HG02763 (cell line): Measurements from ENCODE around the gene PLD5.

Experiments used
- ATAC-seq: cut with Tn5 transposase; IDR thresholded peaks from one replicate; pipeline ENCODE4 v1.9.1; 2021; ENCODE audit warnings: mild to moderate bottlenecking, moderate library complexity; ENCODE audit not compliant: unreplicated experiment

PLD5 gene

GRCh38 chr1:242524571-242525359 lies at the start of gene PLD5:
TSS of gene PLD5 (minus strand) at chr1:242524697.
- no peak for ATAC-seq

GRCh38 chr1:242569867-242570266 lies 45.4 kb upstream of the PLD5 start:
- no peak for ATAC-seq

GRCh38 chr1:242568666-242569065 lies 44.2 kb upstream of the PLD5 start:
- ATAC-seq = no peak

- ATAC-seq = no peak
These were observed 43.1 kb upstream of the PLD5 start for GRCh38 chr1:242567596-242567995.

GRCh38 chr1:242556759-242557158 lies 32.3 kb upstream of the PLD5 start:
- no peak for ATAC-seq

GRCh38 chr1:242556276-242556675 lies 31.8 kb upstream of the PLD5 start:
- no peak for ATAC-seq

GRCh38 chr1:242554577-242554976 lies 30.1 kb upstream of the PLD5 start:
- ATAC-seq = no peak

GRCh38 chr1:242546849-242547729 lies 22.6 kb upstream of the PLD5 start:
- ATAC-seq = no peak

GRCh38 chr1:242546441-242546840 lies 21.9 kb upstream of the PLD5 start:
- no peak for ATAC-seq

GRCh38 chr1:242544071-242544470 lies 19.6 kb upstream of the PLD5 start:
- ATAC-seq = no peak

GRCh38 chr1:242542271-242542670 lies 17.8 kb upstream of the PLD5 start:
- no peak for ATAC-seq

GRCh38 chr1:242535986-242536385 lies 11.5 kb upstream of the PLD5 start:
- no peak for ATAC-seq

- ATAC-seq = no peak
These were observed 10.3 kb upstream of the PLD5 start for GRCh38 chr1:242534753-242535152.

GRCh38 chr1:242530761-242531160 lies 6.3 kb upstream of the PLD5 start:
- no peak for ATAC-seq

GRCh38 chr1:242525769-242526168 lies 1.3 kb upstream of the PLD5 start:
- no peak for ATAC-seq

- ATAC-seq = no peak
These were observed 844 bp upstream of the PLD5 start for GRCh38 chr1:242525360-242525722.

- no peak for ATAC-seq
These were observed 552 bp downstream of the PLD5 start for GRCh38 chr1:242523719-242524570.

GRCh38 chr1:242522996-242523718 lies 1.3 kb downstream of the PLD5 start:
- no peak for ATAC-seq

GRCh38 chr1:242522304-242522945 lies 2.1 kb downstream of the PLD5 start:
- no peak for ATAC-seq

GRCh38 chr1:242515555-242515954 lies 8.9 kb downstream of the PLD5 start:
- no peak for ATAC-seq
